HuH-7.5 (cell line): ENCODE results near the gene EEF2KMT.
"Not testable (repeated sequence)": the region's sequence is repeated elsewhere in the genome, so short reads cannot be mapped to it uniquely, and the experiment has no call there.

ENCODE experiments used
- DNase-seq: peaks from one replicate; pipeline ENCODE4 v3.0.0; 2011; ENCODE audit warnings: low spot score

The EEF2KMT gene

DNA sequence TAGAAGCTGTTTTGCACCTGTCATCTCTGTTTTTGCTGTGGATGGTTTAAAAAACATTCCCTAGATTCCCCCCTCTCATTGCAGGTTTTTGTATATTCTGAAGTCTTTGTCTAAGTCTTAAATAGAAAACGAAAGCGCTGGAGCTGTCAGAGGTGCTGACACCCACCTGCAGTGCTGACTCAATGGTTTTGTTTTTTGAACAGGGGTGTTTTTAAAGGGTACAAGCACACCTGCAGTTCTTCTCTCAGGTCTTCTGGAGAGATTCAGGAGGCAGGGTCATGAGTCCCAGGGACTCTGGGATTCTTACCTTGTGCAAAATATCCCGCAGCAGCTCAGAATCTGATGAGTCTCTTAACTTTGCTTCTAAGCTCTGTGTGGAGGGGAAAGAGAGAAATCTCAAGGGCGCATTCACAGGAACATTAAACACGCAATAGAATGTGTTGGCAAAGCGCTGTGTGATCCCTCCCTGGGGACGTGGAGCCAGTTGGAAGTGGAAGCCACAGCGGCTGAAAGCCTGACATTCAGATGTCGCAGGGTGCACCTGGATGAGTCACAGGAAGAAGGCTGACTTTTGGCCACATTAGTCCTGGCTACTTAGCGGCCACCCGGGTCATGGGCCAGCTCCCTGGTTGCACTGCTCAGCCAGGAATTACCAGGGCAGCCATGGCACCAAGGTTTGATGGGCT lies 2.3 kb downstream of the EEF2KMT start:
- DNase-seq = not testable (repeated sequence)

DNA sequence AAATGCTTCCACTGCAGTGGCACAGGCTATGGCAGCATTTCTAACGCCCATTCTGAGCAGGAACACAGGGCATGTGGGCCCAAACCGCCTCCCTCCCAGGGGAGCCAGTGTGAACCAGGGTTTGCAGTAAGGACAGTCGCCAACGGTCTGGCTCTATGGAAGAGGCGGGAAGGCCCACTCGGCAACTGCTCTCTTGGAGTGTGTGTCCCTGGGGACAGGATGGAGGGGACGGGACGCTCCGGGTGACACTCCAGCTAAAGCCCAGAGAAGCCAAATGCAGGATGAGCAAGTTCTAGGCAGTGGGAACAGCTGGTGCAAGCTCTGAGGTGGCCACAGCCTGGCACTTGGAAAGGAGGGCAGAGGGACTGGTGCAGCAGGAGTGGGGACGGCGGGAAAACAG lies 3.8 kb downstream of the EEF2KMT start:
- not testable (repeated sequence) for DNase-seq

DNA sequence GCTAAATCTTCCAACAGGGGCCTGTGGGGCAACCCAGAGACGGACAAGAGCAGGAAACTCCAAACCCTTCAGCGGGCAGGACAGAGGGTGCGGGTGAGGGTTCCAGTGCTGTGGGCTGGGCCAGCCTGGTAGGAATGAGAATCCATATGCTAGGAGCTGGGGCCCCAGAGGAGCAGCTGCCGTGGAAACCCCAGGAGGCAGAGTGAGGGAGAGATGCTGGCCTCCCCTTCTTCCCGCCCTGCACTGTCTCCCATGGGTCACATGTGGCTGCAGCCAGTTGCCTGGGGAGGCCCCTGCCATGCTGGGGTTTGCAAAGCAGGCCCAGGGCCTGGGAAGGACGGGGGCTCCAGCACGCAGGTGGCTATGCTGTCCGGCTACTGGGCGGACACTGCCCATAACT lies 4.5 kb downstream of the EEF2KMT start:
- not testable (repeated sequence) for DNase-seq

DNA sequence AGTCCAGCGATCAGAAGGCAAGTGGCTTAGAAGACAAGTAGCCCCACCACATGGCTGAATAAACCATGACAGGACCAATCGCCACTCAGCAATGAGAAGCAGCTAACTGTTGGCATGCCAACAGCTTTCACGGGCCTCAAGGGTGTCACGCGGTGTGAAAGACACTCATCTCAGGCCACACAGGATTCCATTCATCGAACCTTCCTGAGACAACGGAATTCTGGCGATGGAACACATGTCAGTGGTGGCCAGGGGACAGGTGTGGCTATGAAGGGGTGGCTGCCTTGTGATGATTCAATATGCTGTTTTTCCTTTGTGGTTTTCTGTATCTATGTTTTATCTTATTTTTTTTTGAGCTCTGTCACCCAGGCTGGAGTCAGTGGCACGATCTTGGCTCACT lies 7.0 kb downstream of the EEF2KMT start:
- DNase-seq = not testable (repeated sequence)

DNA sequence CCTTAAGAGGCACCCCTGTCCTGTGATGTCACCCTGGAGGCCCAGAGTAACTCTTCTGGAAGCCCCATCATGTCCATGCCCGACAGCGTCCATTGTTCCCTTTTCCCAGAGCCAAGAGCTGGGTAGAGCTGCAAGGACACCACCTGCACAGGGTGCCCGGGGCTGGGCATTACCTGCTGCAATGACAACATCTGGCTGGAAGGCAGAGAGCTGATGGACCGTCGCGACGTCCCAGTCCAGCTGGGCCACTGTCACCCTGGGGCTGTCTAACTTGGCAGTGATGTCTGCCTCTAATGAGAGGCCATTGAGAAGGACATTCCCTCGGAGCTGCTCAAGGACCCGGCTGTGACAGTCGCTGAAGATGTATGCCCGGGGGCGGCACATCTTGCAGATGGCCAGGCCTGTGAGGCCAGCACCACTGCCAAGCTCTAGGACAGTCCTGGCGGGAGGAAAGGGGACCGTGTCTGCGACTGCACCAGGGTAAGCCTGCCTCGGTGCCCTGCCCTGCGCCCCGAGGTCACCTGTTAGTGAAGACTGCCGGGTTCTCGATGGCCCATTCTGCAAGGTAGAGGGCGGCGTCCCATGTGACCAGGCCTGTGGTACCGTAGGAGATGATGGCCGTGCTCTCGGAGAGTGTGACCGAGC lies 7.6 kb downstream of the EEF2KMT start:
- DNase-seq = not testable (repeated sequence)

DNA sequence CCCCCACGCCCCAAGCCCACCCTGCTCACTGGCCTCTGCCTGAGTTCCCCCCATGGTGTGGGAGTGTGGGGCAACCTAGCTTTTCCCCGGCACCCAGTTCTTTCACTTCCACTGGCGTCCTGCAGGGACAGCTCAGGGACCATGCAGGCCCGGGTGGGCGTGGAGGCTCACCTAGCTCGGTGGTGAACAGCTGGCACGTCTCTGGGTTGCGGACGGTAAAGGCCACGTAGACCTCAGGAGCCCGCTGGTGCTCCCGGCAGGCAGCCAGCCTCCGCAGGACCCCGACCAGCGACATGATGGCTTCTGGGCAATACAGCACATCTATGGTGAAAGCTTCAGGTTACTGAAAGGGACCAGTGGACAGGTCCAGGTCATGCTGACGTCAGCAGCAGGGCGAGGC lies 8.7 kb downstream of the EEF2KMT start:
- DNase-seq = not testable (repeated sequence)

DNA sequence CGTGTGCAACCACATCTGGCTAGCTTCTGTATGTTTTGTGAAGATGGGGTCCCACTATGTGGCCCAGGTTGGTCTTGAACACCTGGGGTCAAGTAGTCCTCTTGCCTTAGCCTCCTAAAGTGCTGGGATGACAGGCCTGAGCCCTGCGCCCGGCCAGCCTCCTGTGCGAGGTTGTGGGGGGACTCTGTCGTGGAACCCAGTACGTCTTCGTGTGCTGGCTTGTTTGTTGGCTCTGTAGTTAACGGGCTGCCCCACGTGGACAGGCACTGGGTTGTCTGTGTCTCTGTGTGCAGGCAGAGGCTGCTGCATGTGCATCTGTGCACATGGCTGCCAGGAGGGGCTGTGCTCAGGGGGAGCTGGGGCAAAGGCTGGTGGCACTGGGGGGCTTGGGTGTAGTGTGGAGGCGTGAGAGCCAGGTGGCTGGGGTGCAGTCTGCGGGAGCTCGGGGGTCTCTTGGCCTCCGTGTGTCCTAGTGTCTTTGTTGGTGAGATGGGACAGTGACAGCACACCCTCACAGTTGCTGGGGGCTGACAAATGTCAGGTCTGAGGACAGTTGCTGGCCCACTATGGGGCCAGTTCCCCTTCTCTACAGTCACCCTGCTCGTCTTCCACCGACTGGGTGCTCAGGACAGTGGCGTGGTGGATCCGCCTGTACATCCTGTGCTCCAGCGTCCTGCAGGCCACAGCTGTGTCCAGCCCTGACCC lies 9.4 kb downstream of the EEF2KMT start:
- not testable (repeated sequence) for DNase-seq

DNA sequence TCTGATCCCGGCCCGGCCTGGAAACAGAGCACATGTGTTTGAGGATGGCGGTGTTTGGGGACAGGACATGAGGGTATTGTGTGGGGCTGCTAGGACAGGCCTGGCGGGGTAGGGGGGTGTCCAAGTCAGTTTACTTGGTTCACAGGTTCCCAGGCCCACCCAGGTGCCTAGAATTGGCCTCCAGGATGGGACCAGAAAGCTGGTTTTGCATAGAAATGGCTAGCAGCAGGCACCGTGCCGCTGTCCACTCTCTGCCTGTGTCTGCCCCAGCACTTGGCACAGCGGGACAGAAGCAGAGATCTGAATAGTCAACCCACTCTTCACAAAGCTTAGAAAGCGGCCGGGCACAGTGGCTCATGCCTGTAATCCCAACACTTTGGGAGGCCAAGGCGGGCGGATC lies 11.9 kb downstream of the EEF2KMT start:
- not testable (repeated sequence) for DNase-seq

DNA sequence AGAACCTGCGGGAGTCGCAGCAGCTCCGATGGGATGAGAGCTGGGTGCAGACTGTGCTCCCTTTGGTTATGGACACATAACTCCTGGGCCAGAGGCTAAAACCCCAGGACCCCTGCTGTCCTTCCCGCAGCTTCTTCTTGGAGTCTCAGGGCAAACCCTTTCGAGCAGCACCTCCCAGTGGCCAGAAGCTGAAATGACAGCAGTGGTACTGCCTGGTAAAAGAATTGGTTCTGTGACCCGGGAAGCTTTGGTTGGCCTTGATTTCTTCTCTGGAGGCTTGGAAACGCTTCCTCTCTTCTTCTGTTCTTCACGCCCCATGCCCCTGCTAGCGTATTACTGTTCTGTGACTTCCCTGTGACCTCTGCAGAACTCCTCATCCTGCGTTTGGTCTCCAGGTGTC lies 12.8 kb downstream of the EEF2KMT start:
- not testable (repeated sequence) for DNase-seq

DNA sequence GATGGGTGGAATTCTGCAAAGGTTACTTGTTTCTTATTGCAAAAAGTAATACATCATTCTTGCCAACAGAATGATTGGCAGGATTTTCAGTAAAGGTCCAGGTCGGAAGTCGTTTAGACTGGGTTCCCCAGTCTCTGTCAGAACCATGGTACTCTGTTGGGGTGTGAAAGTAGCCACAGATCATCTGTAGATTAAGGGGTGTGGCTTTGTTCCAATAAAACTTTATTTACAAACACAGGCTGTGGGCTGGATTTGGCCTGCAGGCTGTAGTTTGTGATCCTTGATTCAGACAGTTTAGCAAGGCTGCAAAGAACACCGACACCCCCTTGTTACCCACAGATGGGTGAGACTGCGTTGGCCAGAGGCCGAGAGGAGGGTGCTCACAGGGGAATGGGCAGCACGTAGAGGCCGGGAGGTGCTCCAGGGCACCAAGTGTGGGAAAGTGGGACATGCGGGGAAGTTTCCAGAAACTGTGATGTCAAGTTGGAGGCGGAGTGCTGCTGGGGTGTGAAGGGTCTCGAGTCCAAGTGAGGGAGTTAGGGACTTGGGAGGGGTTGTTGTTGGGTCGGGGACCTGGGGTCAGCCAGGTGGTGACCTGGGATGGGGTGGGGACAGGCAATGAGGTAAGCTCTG lies 13.4 kb downstream of the EEF2KMT start:
- DNase-seq = not testable (repeated sequence)

DNA sequence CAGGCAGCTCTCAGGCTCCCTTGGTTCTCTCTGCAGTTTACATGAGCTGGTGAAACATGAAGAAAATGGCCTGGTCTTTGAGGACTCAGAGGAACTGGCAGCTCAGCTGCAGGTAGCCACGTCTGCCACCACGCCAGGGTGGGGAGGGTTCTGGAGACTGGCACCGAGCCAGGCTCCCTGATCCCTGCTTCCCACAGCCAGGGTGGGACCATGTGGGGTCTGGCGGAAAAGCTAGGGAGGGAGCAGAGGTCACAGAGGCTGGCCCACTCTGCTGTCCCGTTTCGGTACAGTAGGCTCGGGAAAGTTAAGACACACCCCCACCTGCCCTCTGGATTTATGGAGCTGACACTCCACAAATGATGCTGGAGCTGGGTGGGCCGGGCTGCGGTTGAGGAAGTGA lies 13.9 kb downstream of the EEF2KMT start:
- not testable (repeated sequence) for DNase-seq

DNA sequence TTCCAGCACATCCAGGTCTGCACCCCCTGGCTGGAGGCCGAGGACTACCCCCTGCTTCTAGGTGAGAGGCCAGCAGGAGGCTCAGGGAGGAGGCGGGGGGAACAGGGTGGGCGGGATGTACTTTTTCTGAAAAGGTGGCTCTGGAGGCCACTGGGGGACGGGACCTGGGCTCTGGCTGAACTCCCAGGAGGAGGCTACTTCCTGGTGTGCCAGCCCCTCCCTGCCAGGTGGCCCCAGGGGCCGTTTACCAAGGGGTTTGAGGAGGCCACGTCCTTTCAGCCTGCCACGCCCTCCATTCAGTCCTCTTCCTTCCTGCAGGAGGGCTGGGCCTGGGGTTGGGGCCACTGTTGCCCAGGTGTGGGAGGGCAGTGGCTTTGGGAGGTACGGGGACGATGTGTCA lies 16.6 kb downstream of the EEF2KMT start:
- DNase-seq = not testable (repeated sequence)

DNA sequence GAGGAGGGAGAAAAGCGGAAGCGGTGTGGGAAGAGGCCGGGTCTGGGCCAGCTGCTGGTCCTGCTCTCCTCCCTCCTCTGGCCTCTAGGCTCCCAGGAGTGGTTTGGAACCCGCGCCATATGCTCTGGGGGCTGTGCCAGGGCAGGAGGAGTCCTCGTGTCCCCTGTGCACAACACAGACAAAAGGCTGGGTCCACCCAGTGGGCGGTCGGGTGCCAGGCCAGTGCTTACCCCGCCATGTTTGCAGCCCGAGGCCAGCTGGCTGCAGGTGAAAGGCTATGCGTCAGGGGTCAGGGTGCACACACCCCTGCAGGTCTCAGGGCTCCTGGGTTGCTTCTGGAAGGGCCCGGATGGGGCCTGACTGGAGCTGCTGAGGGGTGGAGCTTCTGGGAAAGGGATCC lies 17.1 kb downstream of the EEF2KMT start:
- not testable (repeated sequence) for DNase-seq

DNA sequence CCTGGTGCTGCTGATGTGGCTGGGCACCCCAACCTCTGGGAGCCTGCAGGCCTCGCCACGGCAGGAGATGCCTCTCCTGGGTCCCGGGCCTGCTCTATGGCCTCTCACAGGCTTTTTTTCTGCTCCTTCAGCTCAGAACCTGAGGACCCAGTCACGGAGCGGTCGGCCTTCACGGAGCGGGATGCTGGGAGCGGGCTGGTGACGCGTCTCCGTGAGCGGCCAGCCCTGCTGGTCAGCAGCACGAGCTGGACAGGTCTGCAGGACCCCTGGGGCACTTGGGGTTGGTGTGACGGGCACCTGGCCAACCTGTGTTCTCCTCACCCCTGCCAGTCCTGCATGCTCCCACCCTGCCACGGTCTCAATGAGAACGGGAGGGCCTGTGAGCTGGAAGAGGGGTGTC lies 19.0 kb downstream of the EEF2KMT start:
- DNase-seq = no peak

DNA sequence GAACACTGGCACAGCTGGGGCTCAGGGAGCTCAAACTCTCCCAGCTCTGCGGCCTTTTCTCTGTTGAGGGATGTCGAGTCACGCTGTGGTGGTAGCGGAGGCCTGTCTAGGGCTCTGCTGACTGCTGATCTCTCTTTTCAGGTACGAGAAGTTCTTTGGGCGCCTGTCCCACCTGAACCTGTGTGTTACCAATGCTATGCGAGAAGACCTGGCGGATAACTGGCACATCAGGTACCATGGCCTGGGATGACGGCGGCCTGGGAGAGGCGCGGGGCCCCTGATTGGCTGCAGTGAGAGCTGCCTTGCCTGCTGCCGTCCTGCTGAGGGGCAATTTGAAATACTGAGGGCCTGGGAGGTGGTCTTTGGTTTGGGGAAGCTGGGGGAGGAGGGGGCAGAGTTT lies 20.3 kb downstream of the EEF2KMT start:
- DNase-seq = no peak

DNA sequence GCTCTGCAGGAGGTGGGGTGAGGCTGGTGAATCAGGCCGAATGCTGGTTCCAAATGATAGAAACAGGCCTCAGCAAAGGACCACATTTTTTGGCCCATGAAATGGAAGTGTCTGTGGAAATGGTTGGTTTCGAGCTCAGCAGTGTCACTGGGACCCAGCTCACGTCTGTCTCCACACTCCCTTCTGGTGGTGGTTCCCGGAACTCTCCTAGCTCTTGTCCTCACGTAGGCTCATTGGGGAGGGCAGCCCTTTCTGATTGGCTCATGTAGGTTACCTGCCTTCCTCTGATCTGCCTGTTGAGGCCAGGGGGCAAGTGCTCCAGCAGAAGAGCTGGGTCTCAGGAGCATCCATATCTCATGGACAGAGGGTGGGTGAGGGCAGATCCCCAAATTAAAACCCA lies 22.0 kb downstream of the EEF2KMT start:
- no peak for DNase-seq

DNA sequence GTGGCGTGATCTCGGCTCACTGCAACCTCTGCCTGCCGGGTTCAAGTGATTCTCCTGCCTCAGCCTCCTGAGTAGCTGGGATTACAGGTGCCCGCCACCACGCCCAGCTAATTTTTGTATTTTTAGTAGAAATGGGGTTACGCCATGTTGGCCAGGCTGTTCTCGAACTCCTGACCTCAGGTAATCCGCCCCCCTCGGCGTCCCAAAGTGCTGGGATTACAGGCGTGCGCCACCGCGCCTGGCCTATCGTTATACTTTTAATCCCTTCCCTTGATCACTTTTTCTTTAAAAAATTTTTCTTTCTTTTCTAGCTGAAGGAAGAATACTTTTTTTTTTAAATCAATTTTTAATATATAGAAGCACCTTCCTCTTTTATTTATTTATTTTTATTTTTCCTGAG lies 23.8 kb downstream of the EEF2KMT start:
- not testable (repeated sequence) for DNase-seq

DNA sequence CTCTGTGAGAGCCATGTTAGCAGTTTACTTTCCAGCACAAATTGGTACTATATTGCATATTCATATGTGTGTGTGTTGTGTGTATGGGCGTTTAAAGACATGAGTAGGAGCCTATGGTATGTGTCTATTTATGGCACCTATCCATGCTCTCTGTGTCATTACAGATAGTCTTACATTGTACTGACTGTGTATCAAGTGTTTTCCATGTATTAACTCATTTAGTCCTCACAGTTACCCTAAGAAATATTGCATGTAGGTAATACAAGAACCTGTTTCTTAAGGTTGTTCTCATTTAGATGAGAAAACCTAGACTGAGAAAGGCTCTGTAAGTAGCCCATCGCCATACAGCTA lies 24.3 kb downstream of the EEF2KMT start:
- no peak for DNase-seq

DNA sequence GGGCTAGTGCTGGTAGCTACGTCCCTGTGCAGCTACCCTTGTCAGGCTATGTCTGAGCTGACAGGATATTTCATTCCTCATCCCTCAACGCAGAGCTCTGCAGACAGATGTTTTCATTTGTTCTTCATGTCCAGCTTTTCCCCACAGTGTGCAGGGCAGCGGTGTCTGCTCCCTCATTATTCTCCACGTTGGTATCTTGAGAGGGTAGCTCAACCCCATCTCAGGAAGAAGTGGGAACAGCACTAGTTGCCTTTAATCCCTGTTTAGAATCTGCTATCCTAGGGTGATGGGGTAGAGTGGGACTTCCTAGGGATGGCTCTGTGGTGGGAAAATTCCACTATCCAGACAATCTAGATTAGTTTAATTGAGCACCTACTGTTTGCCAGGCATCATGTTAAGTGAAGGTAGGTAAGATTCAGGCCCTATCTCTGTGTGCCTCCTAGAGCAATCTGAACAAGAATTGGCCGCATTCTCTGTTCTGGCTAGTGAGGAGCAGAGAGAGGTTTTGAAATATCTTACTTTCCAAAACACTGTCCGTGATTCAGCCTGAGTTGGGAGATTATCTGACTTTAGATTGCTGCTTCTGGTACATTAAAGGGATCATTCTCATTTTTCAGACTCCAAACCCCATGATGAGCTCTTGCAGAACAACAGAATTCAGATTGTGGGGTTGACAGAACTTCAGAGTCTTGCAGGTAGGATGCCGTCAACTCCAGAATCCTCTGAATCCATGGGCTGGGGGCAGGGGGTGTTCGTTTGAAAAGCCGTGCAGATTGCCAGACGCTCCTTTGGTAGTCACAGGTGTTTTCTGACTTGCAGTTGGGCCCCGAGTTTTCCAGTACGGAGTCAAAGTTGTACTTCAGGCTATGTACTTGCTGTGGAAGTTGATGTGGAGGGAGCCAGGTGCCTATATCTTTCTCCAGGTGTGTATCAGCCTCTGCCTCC lies 25.0 kb downstream of the EEF2KMT start:
- DNase-seq = no peak

DNA sequence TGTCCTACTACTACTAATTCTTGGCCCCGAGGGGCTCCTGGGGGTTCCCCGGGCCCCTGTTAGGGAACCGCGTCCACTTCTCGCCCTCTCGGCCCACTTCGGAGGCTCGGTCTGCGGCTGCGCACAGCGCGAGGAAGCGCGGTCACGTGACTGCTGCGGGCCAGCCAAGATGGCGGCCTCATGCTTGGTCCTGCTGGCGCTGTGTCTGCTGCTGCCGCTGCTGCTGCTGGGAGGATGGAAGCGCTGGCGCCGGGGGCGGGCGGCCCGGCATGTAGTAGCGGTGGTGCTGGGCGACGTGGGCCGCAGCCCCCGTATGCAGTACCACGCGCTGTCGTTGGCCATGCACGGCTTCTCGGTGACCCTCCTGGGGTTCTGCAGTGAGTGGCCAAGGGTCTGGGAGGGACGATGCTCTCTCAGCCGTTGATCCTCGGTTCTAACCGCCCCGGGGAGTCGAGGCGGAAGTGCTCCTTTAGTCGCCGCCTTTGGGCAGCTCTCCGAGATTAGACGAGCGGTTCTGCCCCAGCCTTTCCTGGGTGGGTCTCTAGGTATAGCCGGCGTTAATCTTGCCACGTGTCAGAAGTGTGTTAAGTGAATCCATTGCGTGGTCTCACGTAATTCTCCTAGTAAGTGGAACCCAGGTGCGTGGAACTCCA lies 25.8 kb downstream of the EEF2KMT start, which contains the start of gene ALG1:
ALG1 (plus strand) TSS at position 163 of the 653 bp plus-strand sequence; CDS start at position 170, 7 bp downstream.
- peak; percentile 86 for DNase-seq

DNA sequence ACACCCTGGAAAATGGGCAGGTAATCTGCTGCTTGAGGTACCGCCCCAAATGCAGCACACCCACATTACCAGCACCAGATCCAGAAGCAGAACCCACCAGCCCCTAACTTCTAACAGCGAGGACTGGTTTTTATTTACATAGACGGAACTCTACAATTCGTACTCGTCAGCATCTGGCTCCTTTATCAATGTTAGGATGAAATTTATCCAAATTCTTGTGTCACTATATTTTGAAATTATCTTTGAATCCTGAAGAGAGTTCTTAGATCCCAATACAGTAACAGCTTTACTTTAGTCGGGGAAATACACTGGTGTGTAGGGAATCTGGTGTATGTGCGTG lies 26.3 kb downstream of the EEF2KMT start:
- no peak for DNase-seq
